Activated T-cell treated with anti-CD3 and anti-CD28 coated beads for 24 hours (primary cell): ENCODE results near the gene SPAST.
"Not testable (repeated sequence)": the region's sequence is repeated elsewhere in the genome, so short reads cannot be mapped to it uniquely, and the experiment has no call there.

Experiments
- DNase-seq: peaks from one replicate; pipeline ENCODE4 v3.0.0-alpha.2; 2020; ENCODE audit warnings: low read depth

Gene SPAST

GRCh38 chr2:32063310-32064020, at the start of gene SPAST:
Gene SPAST, plus strand, starts transcription at chr2:32063556. Its CDS starts 276 bp downstream, at chr2:32063832.
- DNase-seq, result peak; percentile 96

- DNase-seq, result not testable (repeated sequence)
Observed at GRCh38 chr2:32018789-32019482, 44.4 kb upstream of the SPAST start.

- DNase-seq, result not testable (repeated sequence)
Observed at GRCh38 chr2:32034198-32034887, 29.0 kb upstream of the SPAST start.

GRCh38 chr2:32039447-32040219, 23.7 kb upstream of the SPAST start, which contains the start of gene DPY30:
Gene DPY30, minus strand, starts transcription at chr2:32039805. Its CDS starts 349 bp downstream, at chr2:32039456.
- peak; percentile 86 for DNase-seq

GRCh38 chr2:32043561-32043960, 19.8 kb upstream of the SPAST start:
- no peak for DNase-seq

GRCh38 chr2:32051836-32052439, 11.4 kb upstream of the SPAST start:
- DNase-seq, result no peak

- DNase-seq, result not testable (repeated sequence)
Observed at GRCh38 chr2:32054583-32054982, 8.8 kb upstream of the SPAST start.

GRCh38 chr2:32058130-32058529, 5.2 kb upstream of the SPAST start:
- no peak for DNase-seq

GRCh38 chr2:32060266-32060665, 3.1 kb upstream of the SPAST start:
- DNase-seq, result no peak

GRCh38 chr2:32061430-32061829, 1.9 kb upstream of the SPAST start:
- no peak for DNase-seq

GRCh38 chr2:32061973-32062861, 1.1 kb upstream of the SPAST start:
- no peak for DNase-seq

GRCh38 chr2:32064021-32064601, 755 bp downstream of the SPAST start:
- peak; percentile 2 for DNase-seq

GRCh38 chr2:32064713-32065112, 1.4 kb downstream of the SPAST start:
- DNase-seq, result no peak

GRCh38 chr2:32067549-32067948, 4.2 kb downstream of the SPAST start:
- no peak for DNase-seq

- DNase-seq, result no peak
Observed at GRCh38 chr2:32074134-32074506, 10.8 kb downstream of the SPAST start.

GRCh38 chr2:32095671-32096070, 32.3 kb downstream of the SPAST start:
- DNase-seq, result no peak

- DNase-seq, result no peak
Observed at GRCh38 chr2:32108111-32108510, 44.8 kb downstream of the SPAST start.

GRCh38 chr2:32118055-32118454, 54.7 kb downstream of the SPAST start:
- no peak for DNase-seq

- DNase-seq, result no peak
Observed at GRCh38 chr2:32119161-32119560, 55.8 kb downstream of the SPAST start.

- no peak for DNase-seq
Observed at GRCh38 chr2:32124660-32125059, 61.3 kb downstream of the SPAST start.
